COLO668 (cell line): Measurements from ENCODE around the gene CRYBG1.

Experiments
- DNase-seq: peaks from one replicate; lab custom pipeline; 2025; ENCODE audit not compliant: unreplicated experiment; lab: John Stamatoyannopoulos, UW

The CRYBG1 gene

GRCh38 chr6:106522562-106523250 lies 162.2 kb downstream of the CRYBG1 start:
- DNase-seq = no peak

- no peak for DNase-seq
Measured at GRCh38 chr6:106525107-106525881, 164.8 kb downstream of the CRYBG1 start.

- no peak for DNase-seq
Measured at GRCh38 chr6:106525882-106526275, 165.4 kb downstream of the CRYBG1 start.

GRCh38 chr6:106527117-106527516 lies 166.6 kb downstream of the CRYBG1 start:
- no peak for DNase-seq

- no peak for DNase-seq
Measured at GRCh38 chr6:106527979-106528378, 167.5 kb downstream of the CRYBG1 start.

- DNase-seq = no peak
Measured at GRCh38 chr6:106528521-106528920, 168.0 kb downstream of the CRYBG1 start.

GRCh38 chr6:106529438-106529837 lies 168.9 kb downstream of the CRYBG1 start:
- DNase-seq = no peak

GRCh38 chr6:106530026-106530425 lies 169.5 kb downstream of the CRYBG1 start:
- DNase-seq = no peak

- DNase-seq = no peak
Measured at GRCh38 chr6:106530502-106530901, 170.0 kb downstream of the CRYBG1 start.

- DNase-seq = no peak
Measured at GRCh38 chr6:106533054-106533453, 172.5 kb downstream of the CRYBG1 start.

GRCh38 chr6:106534004-106534403 lies 173.5 kb downstream of the CRYBG1 start:
- DNase-seq = no peak

- DNase-seq = no peak
Measured at GRCh38 chr6:106534564-106534982, 174.1 kb downstream of the CRYBG1 start.

GRCh38 chr6:106535012-106535411 lies 174.5 kb downstream of the CRYBG1 start:
- no peak for DNase-seq

GRCh38 chr6:106536357-106536756 lies 175.8 kb downstream of the CRYBG1 start:
- no peak for DNase-seq

GRCh38 chr6:106536851-106537250 lies 176.3 kb downstream of the CRYBG1 start:
- DNase-seq = no peak

GRCh38 chr6:106537662-106538061 lies 177.1 kb downstream of the CRYBG1 start:
- DNase-seq = no peak

- no peak for DNase-seq
Measured at GRCh38 chr6:106538145-106538544, 177.6 kb downstream of the CRYBG1 start.

GRCh38 chr6:106539936-106540335 lies 179.4 kb downstream of the CRYBG1 start:
- no peak for DNase-seq

GRCh38 chr6:106540432-106540831 lies 179.9 kb downstream of the CRYBG1 start:
- no peak for DNase-seq

- DNase-seq = no peak
Measured at GRCh38 chr6:106540907-106541306, 180.4 kb downstream of the CRYBG1 start.

GRCh38 chr6:106546261-106546690 lies 185.8 kb downstream of the CRYBG1 start:
- DNase-seq = no peak

GRCh38 chr6:106546691-106547414 lies 186.3 kb downstream of the CRYBG1 start:
- peak; percentile 1 for DNase-seq
